NCI-H1930 (cell line): ENCODE results near the gene COL6A5.
"Not testable (repeated sequence)": the region's sequence is repeated elsewhere in the genome, so short reads cannot be mapped to it uniquely, and the experiment has no call there.

Source experiments
- DNase-seq, 2 experiments: peaks; one replicate each; lab custom pipeline; 2025; lab: John Stamatoyannopoulos, UW

The COL6A5 gene

DNA sequence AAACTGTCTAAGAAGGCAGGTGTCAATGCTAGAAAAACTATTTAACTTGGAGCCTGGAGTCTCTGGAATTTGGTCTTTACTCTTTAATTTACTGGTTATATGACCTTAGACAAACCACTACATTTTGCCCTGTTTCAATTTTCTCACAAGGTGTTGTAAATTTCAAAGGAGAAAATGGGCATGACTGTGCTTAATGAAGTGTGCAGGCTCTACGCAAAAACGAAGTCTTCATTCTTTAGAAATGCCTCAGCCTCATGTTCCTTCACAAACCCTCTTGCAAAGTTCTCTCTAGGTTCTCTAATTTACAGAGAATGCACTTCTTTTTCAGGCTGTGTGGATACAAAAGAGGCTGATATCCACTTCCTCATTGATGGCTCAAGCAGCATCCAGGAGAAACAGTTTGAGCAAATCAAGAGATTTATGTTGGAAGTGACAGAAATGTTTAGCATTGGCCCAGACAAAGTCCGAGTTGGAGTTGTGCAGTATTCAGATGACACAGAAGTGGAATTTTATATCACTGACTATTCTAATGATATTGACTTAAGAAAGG lies 39.1 kb downstream of the COL6A5 start:
- no peak for DNase-seq

DNA sequence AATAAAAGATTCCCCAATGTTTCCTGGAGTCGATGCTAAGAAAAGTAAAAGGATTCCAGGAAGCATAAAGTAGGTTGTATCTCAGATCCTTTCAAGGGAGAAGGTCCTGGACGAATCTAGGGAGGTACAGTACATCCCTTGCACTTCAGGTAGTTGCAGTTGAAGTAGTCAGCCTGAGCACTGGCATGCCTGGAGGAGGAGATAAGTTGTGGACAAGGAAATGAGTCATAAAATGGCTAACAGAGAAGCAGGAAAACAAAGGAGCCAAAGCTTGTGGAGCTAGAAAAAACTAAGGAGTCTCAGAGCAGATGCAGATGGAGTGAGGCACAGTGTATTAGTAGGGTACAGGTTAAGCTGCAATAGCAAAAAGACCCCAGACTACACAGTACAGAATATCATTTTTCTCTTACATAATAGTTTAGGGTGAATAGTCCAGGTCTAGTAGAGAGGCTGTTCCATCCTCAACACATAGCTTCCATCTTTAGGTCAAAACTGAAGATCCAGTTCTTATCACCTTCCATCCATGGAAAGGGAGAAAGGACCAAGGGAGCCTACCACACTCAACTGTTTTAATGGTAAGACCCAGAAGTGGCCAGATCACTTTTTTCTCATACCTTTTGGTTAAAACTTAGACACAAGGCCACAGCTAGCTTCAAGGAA lies 41.3 kb downstream of the COL6A5 start:
- DNase-seq, result no peak

DNA sequence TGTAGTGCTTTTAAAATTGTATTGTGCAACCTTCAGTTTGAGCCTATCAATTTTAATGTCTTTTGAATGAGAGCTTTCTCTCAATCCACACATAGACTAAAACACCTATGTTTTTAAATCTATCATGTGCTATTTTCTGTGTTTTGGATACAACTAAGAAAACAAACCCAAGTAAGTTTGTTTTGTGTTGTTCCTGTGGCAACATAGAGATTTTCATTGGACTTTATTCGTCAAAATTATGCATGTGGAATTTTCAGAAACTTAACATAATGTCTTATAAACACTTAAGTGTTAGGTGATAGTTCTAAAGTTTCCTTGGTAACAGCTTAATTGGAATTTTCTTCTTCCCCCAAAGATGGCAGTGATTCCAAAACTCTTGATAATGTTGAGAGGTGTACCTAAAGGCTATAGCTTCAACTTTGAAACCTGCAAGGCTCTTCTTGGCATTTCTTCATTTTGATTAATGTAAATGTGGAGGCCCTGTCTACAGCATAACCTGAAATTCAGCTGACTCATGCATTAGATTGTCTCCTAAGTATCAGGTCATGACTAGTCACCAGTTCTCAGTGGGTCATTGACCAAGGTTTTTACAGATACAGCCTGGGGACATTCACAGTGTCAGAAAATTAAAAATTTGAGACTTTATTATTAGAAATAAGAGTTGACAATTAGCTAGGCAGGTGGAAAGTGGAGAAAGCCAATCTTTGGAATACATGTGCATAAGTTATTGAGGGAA lies 44.4 kb downstream of the COL6A5 start:
- no peak for DNase-seq

GRCh38 chr3:130392266-130392665 lies 46.8 kb downstream of the COL6A5 start:
- no peak for DNase-seq

DNA sequence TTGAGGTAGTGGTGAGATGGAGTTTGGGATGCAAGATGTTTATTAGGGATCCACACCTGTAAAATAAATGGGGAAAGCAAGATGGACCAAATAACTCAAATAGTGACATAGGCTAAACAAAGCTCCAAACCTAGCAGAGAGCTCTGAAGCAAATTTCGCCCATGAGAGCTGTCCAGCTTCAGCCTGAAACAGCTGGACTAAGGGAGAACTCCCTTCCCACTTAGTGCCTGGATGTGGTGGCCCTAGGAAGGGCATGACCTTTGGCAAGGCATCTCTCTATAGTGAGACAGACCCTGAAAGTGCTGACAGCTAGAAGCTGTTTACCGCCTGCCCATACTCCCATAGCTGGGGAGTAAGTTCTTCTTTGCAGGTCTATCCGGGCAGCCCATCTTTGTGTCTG lies 48.1 kb downstream of the COL6A5 start:
- DNase-seq, result no peak

GRCh38 chr3:130395331-130395730 lies 49.9 kb downstream of the COL6A5 start:
- DNase-seq, result no peak

- no peak for DNase-seq
These were observed 50.4 kb downstream of the COL6A5 start for GRCh38 chr3:130395916-130396315.

- no peak for DNase-seq
These were observed 58.9 kb downstream of the COL6A5 start for GRCh38 chr3:130404401-130404800.

DNA sequence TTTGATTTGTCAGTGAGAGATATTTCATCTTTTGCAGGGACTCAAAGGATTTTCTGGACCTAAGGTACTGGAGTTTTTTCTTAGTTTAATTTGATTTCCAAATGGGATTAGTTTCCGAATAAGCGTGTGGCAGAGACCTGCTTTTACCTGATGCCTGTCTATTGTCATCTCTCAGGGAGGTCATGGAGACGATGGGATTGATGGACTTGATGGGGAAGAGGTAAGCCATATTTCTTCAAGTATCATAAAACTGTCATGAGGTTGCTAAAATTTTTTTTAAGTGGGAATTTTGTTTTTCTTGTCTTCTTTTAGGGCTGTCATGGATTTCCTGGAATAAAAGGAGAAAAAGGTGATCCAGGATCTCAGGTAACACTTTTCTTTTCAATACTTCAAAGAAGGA lies 60.5 kb downstream of the COL6A5 start:
- DNase-seq, result no peak

DNA sequence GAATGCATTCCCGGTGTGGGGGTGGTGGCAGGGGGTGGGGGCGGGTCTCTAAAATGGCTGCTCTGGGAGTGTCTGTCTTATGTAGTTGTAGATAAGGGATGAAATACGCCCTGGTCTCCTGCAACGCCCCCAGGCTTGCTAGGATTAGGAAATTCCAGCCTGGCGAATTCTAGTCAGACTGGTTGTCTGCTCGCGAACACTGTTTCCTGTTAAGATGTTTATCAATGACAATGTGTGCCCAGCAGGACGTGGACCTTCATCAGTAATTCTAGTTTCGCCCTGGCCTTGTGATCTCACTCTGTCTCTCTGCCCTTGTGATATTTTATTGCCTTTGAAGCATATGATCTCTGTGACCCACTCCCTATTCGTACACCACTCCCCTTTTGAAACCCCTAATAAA lies 62.8 kb downstream of the COL6A5 start:
- DNase-seq, result not testable (repeated sequence)

- DNase-seq, result no peak
These were observed 65.8 kb downstream of the COL6A5 start for GRCh38 chr3:130411320-130411719.

GRCh38 chr3:130412991-130413560 lies 67.6 kb downstream of the COL6A5 start:
- DNase-seq, result no peak

- DNase-seq, result no peak
These were observed 69.0 kb downstream of the COL6A5 start for GRCh38 chr3:130414457-130414856.

- no peak for DNase-seq
These were observed 75.0 kb downstream of the COL6A5 start for GRCh38 chr3:130420466-130420865.

DNA sequence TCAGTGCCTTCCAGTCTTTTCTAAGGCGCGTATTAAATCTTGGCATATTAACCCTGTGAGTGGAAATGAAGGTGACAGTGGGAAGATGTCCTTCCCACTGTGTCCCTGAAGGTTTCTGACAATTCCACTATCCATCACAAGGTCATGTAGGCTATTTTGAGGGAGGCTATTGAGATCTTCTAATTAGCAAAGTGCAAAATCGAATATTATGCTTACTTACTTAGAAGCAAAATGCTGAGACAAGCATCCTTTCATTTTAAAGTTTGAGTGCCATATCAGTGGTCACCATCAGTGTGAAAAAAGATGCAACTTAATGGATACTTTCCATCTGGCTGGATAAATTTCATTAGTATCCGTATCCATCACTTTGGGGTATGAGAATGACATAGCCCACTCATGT lies 77.6 kb downstream of the COL6A5 start:
- DNase-seq, result no peak

- no peak for DNase-seq
These were observed 79.4 kb downstream of the COL6A5 start for GRCh38 chr3:130424837-130425236.

GRCh38 chr3:130425484-130425883 lies 80.0 kb downstream of the COL6A5 start:
- DNase-seq, result no peak

GRCh38 chr3:130426206-130426605 lies 80.7 kb downstream of the COL6A5 start:
- DNase-seq, result no peak

- DNase-seq, result no peak
These were observed 83.6 kb downstream of the COL6A5 start for GRCh38 chr3:130428871-130429712.

- DNase-seq, result no peak
These were observed 84.2 kb downstream of the COL6A5 start for GRCh38 chr3:130429713-130430023.

DNA sequence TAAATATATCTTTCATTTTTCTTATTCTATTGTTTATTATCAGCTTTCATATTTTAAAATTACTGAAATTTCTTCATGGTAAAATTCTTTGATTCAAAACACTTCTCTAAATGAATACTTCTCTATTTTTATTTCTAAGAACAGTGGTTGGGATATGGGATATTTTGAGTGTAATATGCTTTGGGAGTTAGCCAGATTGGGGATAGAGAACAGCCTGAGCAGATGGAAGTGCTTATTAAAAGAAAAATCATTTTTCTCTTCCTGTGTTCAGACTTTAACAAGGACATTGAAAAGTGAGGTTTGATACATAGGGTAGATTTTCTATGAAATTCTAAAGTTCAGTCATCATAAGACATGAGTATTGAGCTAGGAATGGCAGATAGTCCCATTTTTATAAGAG lies 84.8 kb downstream of the COL6A5 start:
- DNase-seq, result no peak

GRCh38 chr3:130432086-130432485 lies 86.6 kb downstream of the COL6A5 start:
- DNase-seq, result not testable (repeated sequence)
